Gastroesophageal sphincter (tissue), 3 donors: ENCODE measurements around the gene GALNT12.

Source experiments
- CTCF ChIP-seq, 4 experiments: fragments of 200-600 bp in 2 of 4; fragments of 450-650 bp in 2 of 4; sonication (generic) in 1 of 4; IDR thresholded peaks; one replicate each; pipeline ENCODE4 v1.5.1; 2017 to 2019; ENCODE audit warnings: antibody characterized with exemption in 4 of 4, mild to moderate bottlenecking in 2 of 4, moderate library complexity in 2 of 4
- POLR2A ChIP-seq, 2 donors: fragments of 450-650 bp; IDR thresholded peaks; one replicate each; pipeline ENCODE4 v1.6.1; 2017; ENCODE audit warnings: antibody characterized with exemption in 2 of 2, mild to moderate bottlenecking in 2 of 2, moderate library complexity in 1 of 2

GRCh38 chr9:98822661-98823060 is 15.2 kb downstream of the GALNT12 start:
- TF ChIP-seq CTCF (IDR thresholded peaks at IDR 0.05) (no peak), POLR2A (IDR thresholded peaks at IDR 0.05) (no peak)
